IMR-90 (cell line): ENCODE measurements around the gene KLK10.

Experiments
- CEBPB ChIP-seq: IDR thresholded peaks from 2 replicates; pipeline ENCODE4 v1.6.1; 2012; ENCODE audit warnings: low read depth, low read length, improper control_type of control experiment
- CTCF ChIP-seq: conservative IDR thresholded peaks from 2 replicates; pipeline ENCODE4 v1.5.1; 2012; ENCODE audit warnings: mild to moderate bottlenecking, low read depth, low read length, improper control_type of control experiment
- RAD21 ChIP-seq: IDR thresholded peaks from 2 replicates; pipeline ENCODE4 v1.6.1; 2012; ENCODE audit warnings: low read length, improper control_type of control experiment
- SMC3 ChIP-seq: fragments of 150-350 bp; IDR thresholded peaks from 2 replicates; pipeline ENCODE4 v1.6.1; 2016; ENCODE audit warnings: low read depth, mild to moderate bottlenecking, antibody characterized with exemption, low read length, moderate library complexity

- TF ChIP-seq CTCF (no peak), RAD21 (no peak), SMC3 (no peak), CEBPB (no peak)
Measured at GRCh38 chr19:51010066-51010795, 9.3 kb downstream of the KLK10 start.
